Liver (tissue), 9 donors: ENCODE data around the gene BCL2L14. TPM values are rescaled to one million over a fixed set of nuclear protein-coding genes. Genes with fewer than 3 reads are reported as not detected.
"Not testable (repeated sequence)": the region's sequence is repeated elsewhere in the genome, so short reads cannot be mapped to it uniquely, and the experiment has no call there.

ENCODE experiments used
- DNase-seq: peaks from one replicate; pipeline ENCODE4 v3.0.0-alpha.2; 2017; ENCODE audit warnings: low spot score
- H3K27ac ChIP-seq, 2 donors: one replicate each; pipeline ENCODE4 v1.7.0; 2013; ENCODE audit warnings: inconsistent platforms in 2 of 2, low read length in 2 of 2, control low read depth in 1 of 2, low read depth in 1 of 2, mild to moderate bottlenecking in 1 of 2
- H3K27me3 ChIP-seq, 4 donors: one replicate each; pipeline versions ENCODE4 v1.6.1 to v1.7.0; 2013; ENCODE audit warnings: low read length in 3 of 4, inconsistent platforms in 1 of 4, mild to moderate bottlenecking in 1 of 4, moderate library complexity in 1 of 4; ENCODE audit not compliant: control insufficient read depth in 4 of 4, insufficient read depth in 4 of 4
- H3K36me3 ChIP-seq, 4 donors: one replicate each; pipeline versions ENCODE4 v1.6.1 to v1.7.0; 2013; ENCODE audit warnings: low read length in 3 of 4, mild to moderate bottlenecking in 3 of 4, low read depth in 1 of 4, moderate library complexity in 1 of 4; ENCODE audit not compliant: control insufficient read depth in 4 of 4, insufficient read depth in 3 of 4
- H3K4me1 ChIP-seq, 4 donors: one replicate each; pipeline versions ENCODE4 v1.6.1 to v1.7.0; 2013; ENCODE audit warnings: low read length in 3 of 4, mild to moderate bottlenecking in 3 of 4, moderate library complexity in 1 of 4; ENCODE audit not compliant: control insufficient read depth in 4 of 4, insufficient read depth in 4 of 4
- H3K4me3 ChIP-seq, 3 donors: one replicate each; pipeline versions ENCODE4 v1.6.1 to v1.7.0; 2013; ENCODE audit warnings: low read length in 3 of 3, control low read depth in 1 of 3, low read depth in 1 of 3, mild to moderate bottlenecking in 1 of 3
- H3K9ac ChIP-seq, 2 donors: one replicate each; pipeline ENCODE4 v1.7.0; 2013; ENCODE audit warnings: low read length in 2 of 2, mild to moderate bottlenecking in 2 of 2, moderate library complexity in 2 of 2, control low read depth in 1 of 2, low read depth in 1 of 2
- H3K9me3 ChIP-seq, 4 donors: one replicate each; pipeline versions ENCODE4 v1.6.1 to v1.7.0; 2013; ENCODE audit warnings: low read length in 3 of 4; ENCODE audit not compliant: control insufficient read depth in 4 of 4
- ATF3 ChIP-seq: IDR thresholded peaks from 2 replicates; pipeline ENCODE4 v1.6.1; 2016; ENCODE audit warnings: antibody characterized with exemption
- CTCF ChIP-seq: fragments of 150-350 bp; IDR thresholded peaks from 2 replicates; pipeline ENCODE4 v1.5.1; 2017; ENCODE audit warnings: improper control_type of control experiment, low read depth, low read length; ENCODE audit not compliant: missing input control
- EGR1 ChIP-seq, 2 donors: IDR thresholded peaks; 2 replicates each; pipeline ENCODE4 v1.6.1; 2016 to 2018; ENCODE audit warnings: antibody characterized with exemption in 2 of 2, low read depth in 2 of 2
- GABPA ChIP-seq, 2 donors: IDR thresholded peaks in 1 of 2; conservative IDR thresholded peaks in 1 of 2; 2 replicates each; pipeline ENCODE4 v1.6.1; 2016; ENCODE audit warnings: antibody characterized with exemption in 2 of 2, mild to moderate bottlenecking in 1 of 2, moderate library complexity in 1 of 2
- HNF4A ChIP-seq, 2 donors: conservative IDR thresholded peaks; 2 replicates each; pipeline ENCODE4 v1.6.1; 2016; ENCODE audit warnings: antibody characterized with exemption in 2 of 2, mild to moderate bottlenecking in 2 of 2
- HNF4G ChIP-seq: IDR thresholded peaks from 2 replicates; pipeline ENCODE4 v1.6.1; 2016; ENCODE audit warnings: antibody characterized with exemption
- NR2F2 ChIP-seq: IDR thresholded peaks from 2 replicates; pipeline ENCODE4 v1.6.1; 2016; ENCODE audit warnings: antibody characterized with exemption
- RAD21 ChIP-seq, 2 donors: IDR thresholded peaks; 2 replicates each; pipeline ENCODE4 v1.6.1; 2016; ENCODE audit warnings: antibody characterized with exemption in 2 of 2, mild to moderate bottlenecking in 2 of 2
- REST ChIP-seq: IDR thresholded peaks from 2 replicates; pipeline ENCODE4 v1.6.1; 2016; ENCODE audit warnings: antibody characterized with exemption, mild to moderate bottlenecking
- RXRA ChIP-seq, 2 donors: IDR thresholded peaks; 2 replicates each; pipeline ENCODE4 v1.6.1; 2017 to 2018; ENCODE audit warnings: antibody characterized with exemption in 2 of 2, mild to moderate bottlenecking in 1 of 2
- SP1 ChIP-seq: IDR thresholded peaks from 2 replicates; pipeline ENCODE4 v1.6.1; 2018; ENCODE audit warnings: antibody characterized with exemption, mild to moderate bottlenecking
- TAF1 ChIP-seq: conservative IDR thresholded peaks from 2 replicates; pipeline ENCODE4 v1.6.1; 2016; ENCODE audit warnings: antibody characterized with exemption, mild to moderate bottlenecking
- YY1 ChIP-seq: IDR thresholded peaks from 2 replicates; pipeline ENCODE4 v1.6.1; 2016; ENCODE audit warnings: antibody characterized with exemption, mild to moderate bottlenecking
- WGBS: extraction: QIAGEN DNeasy Blood & Tissue Kit; methylation state at CpG from one replicate; pipeline ENCODE4 v1.1.7; 2013; 5-methylcytosine and 5-hydroxymethylcytosine counted together
- polyA plus RNA-seq, 2 donors: library from polyadenylated mRNA; stranded (reverse) in 1 of 2; unstranded in 1 of 2; fragments of 200-250 nt in 1 of 2; fragments of >200 nt in 1 of 2; fragmentation: Nextera tagmentation in 1 of 2; extraction: Ambion mirVana in 1 of 2; gene quantifications; one replicate each; pipeline versions ENCODE4 v1.2.1 to v1.2.3, GENCODE V29; 2013 to 2015
- total RNA-seq, 2 donors: library from RNA; depleted of rRNA; stranded (reverse); fragments of >200 nt; gene quantifications; one replicate each; pipeline ENCODE4 v1.2.3, GENCODE V29; 2014
- donor health status: healthy.
- donor health status: healthy.
- donor health status: healthy.
- donor health status: healthy.
- donor health status: healthy.

The BCL2L14 gene
- total and polyA plus RNA-seq, 4 donors, result 0.15 to 2.5 (median 0.19) TPM

- TF ChIP-seq REST (no peak), SP1 (no peak), RXRA (IDR thresholded peaks at IDR 0.05) (no peak), CTCF (no peak), HNF4G (no peak), YY1 (no peak)
Measured at GRCh38 chr12:12108441-12109058, 37.8 kb downstream of the BCL2L14 start (continued).

- not testable (repeated sequence) for H3K4me3 ChIP-seq
Measured at GRCh38 chr12:12110923-12111555, 40.3 kb downstream of the BCL2L14 start.

GRCh38 chr12:12115514-12115913 is 44.8 kb downstream of the BCL2L14 start:
- no peaks in the 10 kb centered on the region for H3K4me1 ChIP-seq
- H3K36me3 ChIP-seq, result peaks cover 1 to 24% (median 14%) of the 10 kb centered on the region in 4 donors
- DNase-seq, result no peak
- no peak overlapping the region for H3K4me3 ChIP-seq
- H3K27ac ChIP-seq, result no peak overlapping the region
- no peaks in the 10 kb centered on the region for H3K9me3 ChIP-seq
- TF ChIP-seq ATF3, result no peak
- no peak for TF ChIP-seq NR2F2
- TF ChIP-seq RAD21 (IDR thresholded peaks at IDR 0.05), result no peak
- TF ChIP-seq GABPA (IDR thresholded peaks at IDR 0.05 in 1 of 2, conservative IDR thresholded peaks at IDR 0.05 in 1 of 2), result no peak
- no peak for TF ChIP-seq REST
- TF ChIP-seq TAF1, result no peak
- no peak for TF ChIP-seq CTCF
- no peak for TF ChIP-seq HNF4A (conservative IDR thresholded peaks at IDR 0.05)
- no peak for TF ChIP-seq EGR1 (IDR thresholded peaks at IDR 0.05; ENCODE audit: low read depth in 2 of 2)
- H3K27me3 ChIP-seq, result no peaks in the 10 kb centered on the region
- 96% methylated on average over 4 of the region's 4 CpGs for WGBS
- no peak overlapping the region for H3K9ac ChIP-seq

More at GRCh38 chr12:12110923-12111555, 40.3 kb downstream of the BCL2L14 start:
- peaks cover 1 to 11% (median 3%) of the 10 kb centered on the region in 4 donors for H3K36me3 ChIP-seq
- H3K27ac ChIP-seq, DNase-seq, H3K4me1 ChIP-seq, H3K27me3 ChIP-seq, H3K9me3 ChIP-seq, H3K9ac ChIP-seq: not testable (repeated sequence)
- WGBS, result 86% methylated on average over 37 of the region's 37 CpGs
